GM23248 (cell line): ENCODE measurements around the gene LAP3.

Experiments used
- EZH2 ChIP-seq: fragments of 200-600 bp; sonication (generic); IDR thresholded peaks from 2 replicates; pipeline ENCODE4 v1.6.1; 2018; ENCODE audit warnings: antibody characterized with exemption, mild to moderate bottlenecking; ENCODE audit not compliant: insufficient read depth, poor library complexity, severe bottlenecking
- EZH2phosphoT487 ChIP-seq: fragments of 200-600 bp; sonication (generic); IDR thresholded peaks from 2 replicates; pipeline ENCODE4 v1.6.1; 2018; ENCODE audit warnings: antibody characterized with exemption, moderate library complexity, mild to moderate bottlenecking, low read depth; ENCODE audit not compliant: insufficient read depth

DNA sequence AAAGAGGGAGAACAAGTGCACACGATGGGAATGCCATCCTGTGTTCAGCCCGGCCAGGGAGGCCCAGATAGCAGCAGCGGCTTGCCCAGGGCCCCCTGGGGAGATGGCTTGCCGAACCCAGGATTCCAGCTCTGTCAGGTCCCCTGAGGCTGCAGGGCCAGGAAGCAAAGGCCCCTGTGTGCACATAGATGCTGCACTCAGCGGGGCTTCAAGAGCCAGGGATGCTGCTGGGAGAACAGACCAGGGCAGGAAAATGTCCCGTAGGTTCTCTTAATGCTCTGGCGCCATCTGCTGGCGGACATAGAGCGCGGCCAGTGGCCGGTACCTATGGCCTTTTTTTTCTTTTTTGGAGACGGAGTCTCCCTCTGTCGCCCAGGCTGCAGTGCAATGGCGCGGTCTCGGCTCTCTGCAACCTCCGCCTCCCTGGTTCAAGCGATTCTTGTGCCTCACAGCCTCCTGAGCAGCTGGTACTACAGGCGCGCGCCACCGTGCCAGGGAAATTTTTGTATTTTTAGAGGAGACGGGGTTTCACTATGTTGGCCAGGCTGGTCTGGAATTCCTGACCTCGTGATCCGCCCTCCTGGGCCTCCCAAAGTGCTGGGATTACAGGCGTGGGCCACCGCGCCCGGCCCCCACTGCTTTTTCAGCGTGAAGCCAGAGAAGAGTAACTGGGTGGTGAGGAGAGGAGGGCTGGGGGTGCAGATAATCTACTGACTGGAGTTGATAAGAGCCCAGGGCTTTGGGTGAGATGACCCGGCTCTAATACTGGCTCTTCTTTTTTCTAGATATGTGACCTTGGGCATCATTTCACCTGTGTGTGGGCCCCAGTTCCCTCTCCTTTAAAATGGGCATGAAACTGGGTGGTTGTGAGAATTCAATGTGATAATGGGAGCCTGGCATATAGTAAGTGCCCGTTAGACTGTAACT lies 60.0 kb downstream of the LAP3 start:
- TF ChIP-seq EZH2, result no peak
- no peak for TF ChIP-seq EZH2phosphoT487
